GM12873 (cell line): ENCODE data around the gene FBLN2.

Experiments
- TF ChIP-seq, protein P1 (sequence below): IDR thresholded peaks from 2 replicates; pipeline ENCODE4 v1.5.1; 2012; ENCODE audit warnings: low read depth, mild to moderate bottlenecking, moderate library complexity, low read length, control low read depth; ENCODE audit not compliant: insufficient read depth; ENCODE audit errors: missing control alignments

The FBLN2 gene

DNA sequence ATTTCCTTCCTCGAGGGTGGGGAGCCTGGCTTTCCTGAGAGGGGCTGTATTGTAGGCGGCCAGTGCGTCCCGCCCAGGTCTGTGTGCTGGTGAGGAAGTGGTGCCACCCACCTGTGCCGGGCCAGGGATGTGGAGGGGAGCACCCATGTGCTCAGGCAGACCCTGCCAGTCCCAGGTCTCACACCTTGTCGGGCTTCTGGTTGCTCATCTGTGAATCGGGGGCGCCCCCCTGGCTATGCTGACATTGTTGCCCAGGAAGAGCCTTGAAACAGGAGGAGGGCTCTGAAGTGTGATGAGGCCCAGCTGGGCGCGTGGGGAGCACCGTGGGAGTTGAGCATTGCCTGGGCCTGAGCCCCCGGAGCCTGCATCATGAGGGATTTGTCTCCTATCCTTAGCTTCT, 4.8 kb downstream of the FBLN2 start:
- TF ChIP-seq, protein P1, sequence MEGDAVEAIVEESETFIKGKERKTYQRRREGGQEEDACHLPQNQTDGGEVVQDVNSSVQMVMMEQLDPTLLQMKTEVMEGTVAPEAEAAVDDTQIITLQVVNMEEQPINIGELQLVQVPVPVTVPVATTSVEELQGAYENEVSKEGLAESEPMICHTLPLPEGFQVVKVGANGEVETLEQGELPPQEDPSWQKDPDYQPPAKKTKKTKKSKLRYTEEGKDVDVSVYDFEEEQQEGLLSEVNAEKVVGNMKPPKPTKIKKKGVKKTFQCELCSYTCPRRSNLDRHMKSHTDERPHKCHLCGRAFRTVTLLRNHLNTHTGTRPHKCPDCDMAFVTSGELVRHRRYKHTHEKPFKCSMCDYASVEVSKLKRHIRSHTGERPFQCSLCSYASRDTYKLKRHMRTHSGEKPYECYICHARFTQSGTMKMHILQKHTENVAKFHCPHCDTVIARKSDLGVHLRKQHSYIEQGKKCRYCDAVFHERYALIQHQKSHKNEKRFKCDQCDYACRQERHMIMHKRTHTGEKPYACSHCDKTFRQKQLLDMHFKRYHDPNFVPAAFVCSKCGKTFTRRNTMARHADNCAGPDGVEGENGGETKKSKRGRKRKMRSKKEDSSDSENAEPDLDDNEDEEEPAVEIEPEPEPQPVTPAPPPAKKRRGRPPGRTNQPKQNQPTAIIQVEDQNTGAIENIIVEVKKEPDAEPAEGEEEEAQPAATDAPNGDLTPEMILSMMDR: no peak

DNA sequence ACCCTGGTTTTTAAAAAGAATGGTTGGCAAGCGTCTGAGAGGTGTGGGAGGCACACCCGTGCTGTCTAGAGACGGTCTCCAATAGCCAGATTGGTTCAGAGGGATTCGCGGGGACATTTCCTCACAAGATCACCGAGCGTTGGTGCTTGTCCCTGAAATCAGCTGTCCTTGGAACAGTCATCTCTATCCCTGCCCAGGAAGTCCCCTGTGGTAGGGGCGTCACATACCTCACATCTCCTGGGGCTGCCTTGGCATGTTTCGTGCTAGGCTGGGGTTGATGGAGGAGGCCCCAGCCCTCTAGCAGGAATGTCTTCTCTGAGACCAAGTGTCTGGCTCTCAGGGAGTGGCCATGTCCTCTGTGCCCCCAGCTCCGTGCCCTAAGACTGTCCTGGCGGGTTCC, 6.8 kb downstream of the FBLN2 start:
- TF ChIP-seq, protein P1: no peak

DNA sequence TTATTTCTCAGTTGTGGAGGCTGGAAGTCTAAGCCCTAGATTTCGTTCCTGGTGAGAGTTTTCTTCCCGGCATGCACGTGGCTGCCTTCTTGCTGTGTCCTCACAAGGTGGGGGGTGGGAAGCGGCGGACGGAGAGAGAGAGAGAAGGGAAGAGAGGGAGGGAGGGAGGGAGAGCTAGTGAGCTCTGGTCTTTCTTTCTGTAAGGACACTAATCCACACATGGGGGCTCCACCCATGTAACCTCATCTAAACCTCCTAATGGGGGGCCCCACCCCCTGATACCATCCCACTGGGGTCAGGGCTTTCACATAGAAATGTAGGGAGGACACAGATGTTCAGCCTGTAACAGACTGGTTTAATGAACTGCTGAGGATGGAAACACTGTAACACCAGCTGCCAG, 7.3 kb downstream of the FBLN2 start:
- TF ChIP-seq, protein P1: no peak

DNA sequence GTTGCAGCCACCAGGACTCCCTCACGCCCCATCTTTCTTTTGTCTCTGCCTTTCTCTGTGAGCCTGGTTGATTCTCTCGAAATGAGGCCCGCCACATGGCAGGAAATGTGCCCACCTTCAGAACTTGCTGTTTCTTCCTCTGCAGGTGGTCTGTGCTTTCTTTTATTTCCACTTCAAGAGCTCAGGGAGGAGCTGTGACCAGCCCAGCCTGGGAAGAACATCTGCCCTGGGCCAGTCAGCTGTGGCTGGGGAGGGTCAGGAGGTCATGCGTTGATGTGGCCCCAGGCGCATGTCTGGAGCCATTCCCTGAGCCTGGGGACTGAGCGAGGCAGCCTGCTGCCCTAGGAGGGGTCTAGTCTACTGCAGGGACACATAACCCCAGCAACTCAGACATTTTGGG, 8.0 kb downstream of the FBLN2 start:
- TF ChIP-seq, protein P1: no peak

DNA sequence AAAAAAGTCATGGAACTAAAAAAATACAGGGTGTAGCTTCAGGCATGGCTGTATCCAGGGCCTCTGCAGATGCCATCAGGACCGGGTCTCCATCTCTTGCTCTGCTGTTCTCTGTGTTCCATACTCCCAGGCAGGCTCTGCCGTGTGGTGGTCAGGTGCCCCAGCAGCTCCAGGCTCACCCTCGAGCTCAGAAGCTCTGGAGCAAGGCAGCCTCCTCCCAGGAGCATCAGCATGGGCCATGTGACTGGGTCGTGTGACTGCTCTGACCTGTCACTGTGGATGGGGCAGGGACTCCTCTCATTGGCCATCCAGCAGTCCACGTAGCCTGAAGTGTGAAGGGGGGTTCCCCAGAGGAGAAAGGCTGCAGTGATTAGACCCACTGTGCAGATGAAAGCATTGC, 8.5 kb downstream of the FBLN2 start:
- TF ChIP-seq, protein P1: no peak

DNA sequence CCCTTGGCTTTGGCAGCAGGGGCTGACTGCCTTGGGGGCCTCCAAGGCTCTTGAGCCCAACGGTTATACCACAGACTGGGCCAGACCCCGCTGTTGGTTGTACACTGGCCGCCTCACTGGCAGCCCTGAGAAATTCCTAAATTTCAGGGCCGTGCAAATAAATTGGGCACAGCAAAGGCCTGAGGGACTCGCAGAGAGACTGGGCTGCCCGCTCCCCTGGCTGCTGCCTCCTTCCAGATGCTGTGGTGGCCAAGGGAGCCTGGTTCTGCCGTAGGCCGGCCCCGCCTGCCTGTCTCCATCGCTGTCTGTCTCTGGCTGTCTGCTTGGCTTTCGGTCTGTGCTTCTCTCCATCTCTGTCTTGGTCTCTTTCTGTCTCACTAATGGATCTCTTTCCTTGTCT, 9.0 kb downstream of the FBLN2 start:
- TF ChIP-seq, protein P1: no peak

DNA sequence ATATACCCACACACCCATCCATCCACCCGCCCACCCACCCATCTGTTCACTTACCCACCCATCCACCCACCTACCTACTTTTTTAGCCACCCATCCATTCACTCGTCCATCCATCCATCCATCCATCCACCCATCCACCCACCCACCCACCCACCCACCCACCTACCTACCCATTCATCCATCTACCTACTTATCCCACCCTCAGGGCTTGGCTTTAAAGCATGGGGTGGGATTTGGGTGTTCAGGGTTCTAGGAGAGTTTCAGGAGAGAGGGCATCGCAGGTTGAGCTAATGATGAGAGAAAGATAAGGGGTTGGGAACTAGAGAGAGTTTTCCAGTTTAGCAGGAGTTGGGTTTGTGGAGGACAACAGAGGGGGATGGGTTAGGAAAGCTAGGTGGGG, 9.7 kb downstream of the FBLN2 start:
- TF ChIP-seq, protein P1: no peak
